ENCODE data around the gene NFKBIE.
"Not testable (repeated sequence)": the region's sequence is repeated elsewhere in the genome, so short reads cannot be mapped to it uniquely, and the experiment has no call there.

Gene NFKBIE

DNA sequence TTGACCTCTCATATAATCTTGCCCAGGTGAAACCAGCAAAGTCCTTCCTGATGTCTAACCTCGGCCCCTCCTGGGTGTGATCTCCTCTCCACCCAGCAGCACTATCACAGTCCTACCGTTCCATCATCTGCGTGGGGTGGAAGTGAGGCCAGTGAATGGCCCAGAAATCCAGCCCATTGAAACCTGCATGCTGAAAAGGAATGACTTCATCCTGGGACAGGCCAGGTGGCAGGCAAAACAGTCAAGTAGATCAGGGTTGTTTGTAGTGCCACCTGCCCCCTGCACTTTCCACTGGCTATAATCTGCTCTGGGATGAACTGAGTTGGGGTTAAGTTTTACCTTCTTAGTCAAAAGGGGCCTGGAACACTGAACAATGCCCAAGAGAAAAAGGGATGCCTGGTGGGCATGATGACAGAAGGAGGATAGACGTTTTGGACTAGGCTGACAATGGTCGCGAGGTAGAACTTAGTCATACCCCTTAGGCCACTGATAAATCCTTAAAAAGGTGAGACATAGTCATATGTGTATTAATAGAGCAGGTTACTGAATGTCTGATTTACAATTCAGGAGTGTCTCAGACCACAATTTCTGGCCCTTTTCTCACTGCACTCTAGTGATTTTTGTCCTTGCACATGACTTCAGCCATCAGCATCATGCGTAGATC lies 26.5 kb downstream of the NFKBIE start:
- DNase-seq, result no peak

DNA sequence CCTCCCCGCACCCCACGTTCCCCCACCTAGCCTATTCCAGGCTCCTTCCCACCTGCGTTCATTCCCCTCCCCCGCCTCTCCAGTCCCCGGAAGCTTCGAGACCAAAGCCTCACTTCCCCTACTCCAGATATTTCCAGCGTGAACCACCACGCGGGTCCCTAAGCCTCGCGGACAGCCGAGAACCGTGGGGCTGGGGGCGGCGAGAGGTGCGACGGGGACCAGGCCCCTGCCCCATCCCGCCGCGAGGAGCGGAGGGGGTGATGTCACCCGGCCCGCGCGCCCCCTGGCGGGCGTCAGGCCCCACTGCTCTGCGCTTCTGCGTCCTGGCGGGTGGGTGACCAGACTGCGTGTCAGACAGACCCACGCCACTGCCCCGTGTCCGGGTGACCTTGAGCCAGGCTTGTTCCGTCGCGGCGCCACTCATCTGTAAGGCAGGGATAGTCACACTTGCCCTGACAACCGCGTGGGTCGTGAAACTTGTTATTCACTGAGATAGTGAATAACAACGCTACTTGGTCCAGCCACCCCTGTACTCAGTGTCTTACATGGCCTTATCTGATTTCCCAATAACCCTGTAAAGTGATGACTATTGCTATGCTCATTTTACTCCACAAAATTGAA lies 27.4 kb downstream of the NFKBIE start:
- peak; percentile 56 for DNase-seq

DNA sequence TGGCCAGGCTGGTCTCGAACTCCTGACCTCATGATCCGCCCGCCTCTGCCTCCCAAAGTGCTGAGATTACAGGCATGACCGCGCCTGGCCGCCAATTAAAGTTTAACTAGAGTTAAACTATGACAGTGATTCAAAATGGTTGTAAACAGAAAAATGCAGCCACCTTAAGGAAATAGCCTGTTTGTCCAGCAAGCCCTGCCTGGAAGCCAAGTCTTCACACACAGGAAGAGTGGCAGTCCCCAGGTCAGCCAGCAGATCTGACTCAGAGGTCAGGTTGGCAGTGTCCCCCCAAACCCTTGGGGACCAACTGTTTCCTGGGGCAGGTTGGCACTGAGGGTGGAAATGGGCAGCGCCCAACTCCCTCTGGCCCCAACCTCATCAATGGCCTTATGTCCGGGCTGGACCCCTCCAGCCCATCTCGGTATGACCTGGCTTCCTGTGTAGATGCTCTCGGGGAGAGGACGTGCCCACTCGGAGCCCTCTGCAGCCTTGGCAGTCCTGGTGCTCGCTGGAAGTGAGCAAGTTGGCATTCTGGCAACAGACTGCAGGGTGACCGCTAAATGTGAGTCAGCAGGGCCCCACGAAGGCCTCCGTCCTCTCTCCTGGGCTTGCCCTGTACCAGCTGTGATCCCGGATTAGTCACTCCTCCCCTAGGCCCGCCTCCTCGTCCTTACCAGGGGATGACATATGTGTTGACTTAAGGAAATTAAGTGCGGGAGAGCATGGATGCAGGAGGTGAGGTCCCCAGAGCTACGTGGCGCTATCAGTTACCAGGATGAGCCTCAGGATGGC lies 28.1 kb downstream of the NFKBIE start:
- DNase-seq, result peak; percentile 79

DNA sequence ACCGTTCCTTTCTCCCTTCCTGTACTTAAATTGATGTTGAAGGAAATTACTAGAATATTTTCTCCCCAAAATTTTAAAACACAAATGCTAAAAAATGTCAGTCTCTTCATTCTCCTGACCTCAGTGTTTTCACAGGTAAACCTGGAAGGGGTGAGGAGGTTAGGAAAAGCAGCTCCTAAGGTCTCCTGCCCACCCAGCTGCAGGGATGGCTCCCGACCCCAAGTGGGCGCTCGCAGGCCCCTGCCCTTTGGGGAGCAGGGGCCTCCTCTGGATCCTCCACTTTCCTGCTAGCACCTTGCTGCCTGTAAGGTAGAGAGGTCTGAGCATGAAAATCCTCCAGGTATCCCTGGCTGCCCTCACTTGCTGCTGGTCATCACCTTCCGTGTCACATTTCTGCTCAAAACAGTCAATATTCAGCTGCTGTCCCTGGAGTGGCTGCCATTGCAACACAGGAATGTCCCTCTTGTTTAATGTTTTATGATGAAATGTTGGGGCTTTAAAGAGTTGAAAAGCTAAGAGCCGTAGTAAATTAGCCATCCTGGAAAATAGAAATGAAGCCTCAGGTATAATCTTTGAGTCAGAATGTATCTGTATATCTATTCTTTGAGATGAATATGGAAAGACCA lies 29.3 kb downstream of the NFKBIE start:
- DNase-seq, result no peak

DNA sequence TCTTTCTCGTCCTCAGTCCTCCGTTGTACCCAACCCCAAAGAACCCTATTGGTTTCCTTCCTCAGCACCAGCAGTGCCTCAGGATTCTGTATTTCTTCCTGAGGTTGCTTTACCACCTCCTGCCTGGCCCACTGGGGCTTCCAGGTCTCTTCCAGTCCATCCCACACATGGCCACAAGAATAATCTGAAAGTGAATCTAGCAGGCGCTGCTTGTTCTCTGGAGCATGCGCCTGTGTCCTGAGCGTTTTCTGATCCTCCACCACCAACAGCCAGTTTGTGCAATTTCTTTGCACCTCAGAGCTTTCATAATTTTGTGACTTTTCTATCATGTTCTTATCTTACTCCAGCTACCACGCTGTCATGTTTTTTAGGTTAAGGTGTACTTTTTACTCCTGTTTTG lies 30.1 kb downstream of the NFKBIE start:
- no peak for DNase-seq

DNA sequence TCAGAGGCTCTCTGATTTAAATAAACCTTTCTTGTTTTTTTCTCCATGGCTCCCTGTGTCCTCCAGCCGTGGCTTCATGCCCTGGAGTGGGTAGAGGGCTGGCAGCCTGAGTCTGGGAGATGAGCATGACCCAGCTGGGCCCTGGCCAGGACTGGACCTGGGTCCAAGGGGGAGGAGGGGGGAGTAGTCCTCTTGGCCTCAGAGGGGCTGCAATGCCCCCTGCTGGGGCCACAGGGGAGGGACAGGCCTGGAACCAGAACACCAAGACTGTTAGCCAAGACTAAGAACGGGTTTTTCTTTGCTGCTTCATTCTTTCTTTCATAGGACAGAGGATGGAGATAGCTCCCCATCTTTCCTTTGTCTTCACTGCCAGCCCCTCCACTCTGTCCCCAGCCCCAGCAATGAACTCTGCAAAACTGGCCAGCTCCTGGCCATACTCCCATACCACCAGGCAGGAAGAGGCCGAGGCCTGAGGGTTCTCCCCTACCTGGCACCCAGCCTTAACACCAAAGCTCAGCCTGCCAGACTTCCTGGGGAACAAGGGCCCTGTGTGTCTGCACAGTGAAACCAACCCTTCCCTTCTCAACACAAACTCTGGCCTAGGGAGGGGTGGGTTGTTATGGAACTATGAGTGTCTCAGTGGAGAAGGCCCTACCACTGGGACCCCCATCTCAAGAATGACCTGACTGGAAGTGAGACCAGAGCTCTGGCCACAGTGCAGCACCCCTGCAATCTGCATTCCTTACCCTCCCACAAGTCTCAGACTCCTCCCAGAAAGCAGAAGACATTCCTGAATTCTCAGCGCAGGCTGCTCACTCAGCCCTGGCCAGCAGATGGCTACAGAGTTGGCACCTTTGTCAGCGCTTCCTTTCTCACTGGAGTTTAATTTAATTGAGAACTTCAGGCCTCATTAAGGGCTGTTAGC lies 31.0 kb downstream of the NFKBIE start:
- no peak for DNase-seq

DNA sequence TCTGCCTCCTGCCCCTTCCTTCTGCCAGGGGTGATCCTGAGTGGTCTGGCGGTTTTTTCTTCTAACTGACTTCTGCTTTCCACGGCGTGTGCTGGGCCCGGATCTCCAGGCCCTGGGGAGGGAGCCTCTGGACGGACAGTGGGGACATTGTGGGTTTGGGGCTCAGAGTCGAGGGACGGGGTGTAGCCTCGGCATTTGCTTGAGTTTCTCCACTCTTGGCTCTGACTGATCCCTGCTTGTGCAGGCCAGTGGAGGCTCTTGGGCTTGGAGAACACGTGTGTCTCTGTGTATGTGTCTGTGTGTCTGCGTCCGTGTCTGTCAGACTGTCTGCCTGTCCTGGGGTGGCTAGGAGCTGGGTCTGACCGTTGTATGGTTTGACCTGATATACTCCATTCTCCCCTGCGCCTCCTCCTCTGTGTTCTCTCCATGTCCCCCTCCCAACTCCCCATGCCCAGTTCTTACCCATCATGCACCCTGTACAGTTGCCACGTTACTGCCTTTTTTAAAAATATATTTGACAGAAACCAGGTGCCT lies 31.7 kb downstream of the NFKBIE start:
- DNase-seq, result no peak

DNA sequence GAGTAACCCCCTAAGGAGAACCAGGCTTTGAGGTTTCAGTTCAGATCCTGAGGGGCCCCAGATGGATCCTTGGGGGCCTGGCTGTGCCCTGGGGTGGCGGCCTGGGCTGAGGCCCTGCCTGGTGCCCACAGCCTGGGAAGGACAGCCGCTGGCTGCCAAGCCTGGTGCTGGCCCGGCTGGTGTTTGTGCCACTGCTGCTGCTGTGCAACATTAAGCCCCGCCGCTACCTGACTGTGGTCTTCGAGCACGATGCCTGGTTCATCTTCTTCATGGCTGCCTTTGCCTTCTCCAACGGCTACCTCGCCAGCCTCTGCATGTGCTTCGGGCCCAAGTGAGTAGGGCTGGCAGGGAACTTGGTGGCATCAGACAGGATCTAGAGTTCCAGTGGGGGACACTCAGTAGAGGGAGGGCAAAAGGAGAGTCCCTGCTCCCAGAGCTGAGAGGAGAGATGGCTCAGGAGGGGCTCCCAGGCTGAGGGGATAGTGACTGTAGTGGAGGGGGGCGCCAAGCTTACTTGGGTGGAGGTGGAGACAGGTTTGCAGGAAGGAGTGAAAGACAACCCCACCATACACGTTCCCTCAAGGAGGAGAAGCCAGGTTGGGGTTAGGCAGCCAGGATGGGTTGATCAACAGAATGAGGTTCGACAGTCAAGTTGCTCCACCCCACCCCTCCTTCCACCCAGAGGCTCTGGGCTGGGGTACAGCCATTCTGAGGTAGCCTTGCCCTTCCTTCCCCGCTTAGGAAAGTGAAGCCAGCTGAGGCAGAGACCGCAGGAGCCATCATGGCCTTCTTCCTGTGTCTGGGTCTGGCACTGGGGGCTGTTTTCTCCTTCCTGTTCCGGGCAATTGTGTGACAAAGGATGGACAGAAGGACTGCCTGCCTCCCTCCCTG lies 32.4 kb downstream of the NFKBIE start:
- DNase-seq, result no peak

DNA sequence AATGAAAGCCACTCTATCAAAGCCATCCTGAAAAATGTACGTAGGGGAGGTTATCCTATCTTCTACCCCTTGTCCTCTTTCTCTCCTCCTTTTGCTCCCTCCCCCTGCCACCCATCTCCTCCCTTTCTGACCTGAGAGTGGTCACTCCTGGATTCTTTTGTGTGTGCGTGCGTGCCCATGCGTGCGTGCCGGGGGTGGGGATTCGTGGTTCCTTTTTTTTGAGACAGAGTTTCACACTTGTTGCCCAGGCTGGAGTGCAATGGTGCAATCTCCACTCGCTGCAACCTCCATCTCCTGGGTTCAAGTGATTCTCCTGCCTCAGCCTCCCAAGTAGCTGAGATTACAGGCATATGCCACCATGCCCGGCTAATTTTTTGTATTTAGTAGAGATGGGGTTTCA lies 33.9 kb downstream of the NFKBIE start:
- not testable (repeated sequence) for DNase-seq

DNA sequence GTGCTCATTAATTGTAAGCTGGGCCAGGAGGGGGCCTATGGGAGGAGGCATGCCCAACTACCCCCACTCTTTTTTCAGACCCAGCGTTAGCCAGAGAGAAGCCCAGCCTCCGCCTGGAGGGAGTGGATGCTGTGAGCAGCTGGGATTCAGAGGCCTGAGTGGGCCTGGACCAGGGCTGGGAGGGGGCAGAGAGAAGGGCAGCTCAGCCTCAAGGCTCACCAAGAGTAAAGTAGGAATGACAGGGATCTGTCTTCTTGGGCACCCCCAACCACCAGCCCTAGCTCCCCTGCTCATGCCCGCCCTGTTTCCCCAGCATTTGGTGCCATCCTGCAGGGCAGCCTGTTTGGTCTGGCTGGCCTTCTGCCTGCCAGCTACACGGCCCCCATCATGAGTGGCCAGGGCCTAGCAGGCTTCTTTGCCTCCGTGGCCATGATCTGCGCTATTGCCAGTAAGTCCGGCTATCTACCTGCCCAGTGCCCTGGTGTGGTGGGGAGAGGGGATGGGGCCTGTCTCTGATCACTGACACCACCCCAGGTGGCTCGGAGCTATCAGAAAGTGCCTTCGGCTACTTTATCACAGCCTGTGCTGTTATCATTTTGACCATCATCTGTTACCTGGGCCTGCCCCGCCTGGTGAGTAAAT lies 35.2 kb downstream of the NFKBIE start:
- DNase-seq, result no peak

DNA sequence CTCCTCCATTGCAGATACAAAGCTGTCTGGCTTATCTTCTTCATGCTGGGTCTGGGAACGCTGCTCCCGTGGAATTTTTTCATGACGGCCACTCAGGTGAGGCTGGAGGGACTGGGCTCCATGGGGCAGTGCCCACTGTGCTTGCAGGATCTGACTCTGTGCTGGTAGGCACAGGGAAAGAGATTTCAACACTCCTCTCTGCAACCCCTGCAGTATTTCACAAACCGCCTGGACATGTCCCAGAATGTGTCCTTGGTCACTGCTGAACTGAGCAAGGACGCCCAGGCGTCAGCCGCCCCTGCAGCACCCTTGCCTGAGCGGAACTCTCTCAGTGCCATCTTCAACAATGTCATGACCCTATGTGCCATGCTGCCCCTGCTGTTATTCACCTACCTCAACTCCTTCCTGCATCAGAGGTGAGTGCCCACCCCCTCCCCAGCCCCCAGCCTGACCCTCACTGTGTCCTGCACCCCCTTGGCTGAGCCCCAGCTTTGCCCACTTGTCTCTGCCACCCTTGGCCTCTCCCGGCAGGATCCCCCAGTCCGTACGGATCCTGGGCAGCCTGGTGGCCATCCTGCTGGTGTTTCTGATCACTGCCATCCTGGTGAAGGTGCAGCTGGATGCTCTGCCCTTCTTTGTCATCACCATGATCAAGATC lies 35.8 kb downstream of the NFKBIE start:
- DNase-seq, result no peak

DNA sequence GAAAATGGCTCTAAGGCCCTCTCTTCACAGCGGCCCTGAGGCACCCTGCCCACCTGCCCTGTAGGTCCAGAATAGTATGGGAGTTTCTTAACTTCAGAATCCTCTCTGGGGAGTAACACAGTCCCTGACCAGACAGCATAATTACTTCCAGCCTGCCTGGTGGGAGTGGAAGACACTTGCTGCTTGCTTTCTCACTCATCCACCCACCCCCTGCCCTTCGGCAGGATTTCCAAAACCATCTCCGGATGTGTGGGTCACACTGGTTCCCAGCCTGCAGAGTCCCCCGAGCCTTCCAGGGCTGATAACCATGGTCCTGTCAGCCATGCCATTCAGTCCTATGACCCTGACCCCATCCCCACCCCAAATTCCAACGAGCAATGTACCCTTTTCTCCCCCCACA lies 36.5 kb downstream of the NFKBIE start:
- no peak for DNase-seq

DNA sequence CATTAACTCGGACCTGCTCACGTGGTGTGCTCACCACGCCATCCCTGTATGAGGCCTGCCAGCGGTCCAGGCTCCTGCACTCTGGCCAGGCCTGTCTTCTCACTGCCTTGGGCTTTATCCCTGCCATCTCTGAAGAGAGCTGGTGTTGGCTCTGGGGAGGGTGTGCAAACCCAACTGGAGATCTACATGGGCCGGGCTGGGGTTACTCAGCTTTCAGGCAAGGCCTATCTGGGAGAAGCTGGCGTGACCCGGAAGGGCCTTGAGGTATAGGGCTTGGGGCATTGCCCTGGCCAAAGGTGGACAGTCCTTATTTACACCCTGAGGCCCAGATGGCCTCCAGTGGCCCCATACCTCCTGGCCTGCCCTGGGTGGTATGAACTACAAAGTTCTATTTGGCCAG lies 36.9 kb downstream of the NFKBIE start:
- no peak for DNase-seq

DNA sequence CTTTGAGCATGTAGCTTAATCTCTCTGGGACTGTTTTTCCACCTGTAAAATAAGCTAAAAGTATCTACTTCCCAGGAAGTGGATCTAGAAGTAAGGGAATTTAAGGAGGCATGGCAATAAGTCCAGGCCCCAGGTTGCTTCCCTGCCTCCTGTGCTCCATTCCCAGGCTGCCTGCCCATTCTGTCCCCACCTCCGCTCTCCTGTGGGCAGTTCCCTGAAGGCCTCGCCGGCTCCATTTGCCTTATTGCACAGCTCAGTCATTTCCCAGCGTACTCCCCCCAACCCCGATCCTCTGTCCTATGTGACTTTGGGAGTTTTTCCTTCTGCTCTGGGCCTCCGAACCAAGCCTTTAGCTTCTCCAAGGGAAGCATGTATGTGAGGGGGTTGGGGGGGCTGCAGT lies 37.3 kb downstream of the NFKBIE start:
- DNase-seq, result no peak

DNA sequence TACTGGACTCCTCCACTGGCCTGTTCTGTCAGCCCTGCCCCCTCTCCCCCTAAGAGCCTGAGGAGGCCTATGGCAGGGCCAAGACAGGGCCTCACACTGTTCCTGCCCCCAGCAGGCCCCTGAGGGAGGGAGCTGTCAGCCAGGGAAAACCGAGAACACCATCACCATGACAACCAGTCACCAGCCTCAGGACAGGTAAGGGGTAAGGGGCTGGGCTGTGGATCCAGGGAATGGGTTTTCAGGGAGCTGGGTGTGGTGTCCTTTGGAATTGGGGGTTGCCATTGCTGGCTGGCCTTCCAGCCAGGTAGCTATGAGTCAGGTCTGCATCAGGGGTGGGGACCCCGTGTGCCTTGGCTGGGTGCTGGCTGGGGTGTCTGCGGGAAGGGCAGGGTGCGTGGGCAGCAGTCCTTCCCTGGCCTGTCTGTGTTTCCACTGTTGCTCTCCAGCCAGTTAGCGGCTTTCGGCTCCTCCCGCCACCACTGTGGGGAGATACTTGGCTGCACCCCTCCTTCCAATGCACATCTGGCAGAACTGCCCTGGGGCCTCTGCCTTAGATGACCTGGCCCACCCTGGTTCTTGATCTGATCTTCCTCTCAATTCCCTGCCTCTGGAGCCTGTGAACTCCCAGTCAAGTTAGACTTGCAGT lies 38.1 kb downstream of the NFKBIE start:
- DNase-seq, result no peak

DNA sequence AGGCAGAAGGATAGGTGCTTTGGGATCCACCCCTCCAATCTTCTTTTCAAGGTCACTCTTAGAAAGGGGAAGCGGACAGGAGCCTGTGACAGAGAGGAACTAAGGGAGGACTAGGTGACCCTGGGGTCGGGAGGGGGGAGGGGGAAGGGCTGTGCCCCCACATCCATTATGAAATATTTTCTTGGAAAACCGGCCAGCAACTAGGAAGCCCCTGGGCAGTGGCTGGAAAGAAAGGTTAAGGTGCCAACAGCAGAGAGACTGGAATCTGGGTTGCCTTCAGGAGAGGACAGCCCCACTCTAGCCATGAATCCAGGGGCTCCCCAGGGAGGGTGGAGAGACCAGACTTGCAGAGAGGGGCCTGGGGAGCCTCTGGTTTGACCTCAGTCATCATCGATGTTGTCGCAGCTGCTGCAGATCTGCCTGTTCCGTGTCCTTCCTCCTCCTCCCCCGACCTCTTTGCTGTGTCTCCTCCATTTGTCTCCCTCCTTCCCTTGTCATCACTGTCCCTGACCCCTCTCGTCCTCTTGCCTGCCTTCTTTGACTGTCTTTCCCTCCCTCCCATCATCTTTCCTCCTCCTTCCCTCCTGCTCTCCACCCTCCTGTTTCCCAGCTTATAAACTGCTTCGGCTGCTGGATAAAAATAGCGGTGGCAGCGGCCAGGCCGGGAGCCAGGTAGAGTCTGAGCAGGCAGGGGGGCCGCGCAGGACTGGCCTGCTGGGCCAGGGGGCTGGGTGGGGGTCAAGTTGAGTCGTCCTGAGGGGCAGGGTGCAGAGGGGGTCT lies 38.8 kb downstream of the NFKBIE start:
- DNase-seq, result no peak

DNA sequence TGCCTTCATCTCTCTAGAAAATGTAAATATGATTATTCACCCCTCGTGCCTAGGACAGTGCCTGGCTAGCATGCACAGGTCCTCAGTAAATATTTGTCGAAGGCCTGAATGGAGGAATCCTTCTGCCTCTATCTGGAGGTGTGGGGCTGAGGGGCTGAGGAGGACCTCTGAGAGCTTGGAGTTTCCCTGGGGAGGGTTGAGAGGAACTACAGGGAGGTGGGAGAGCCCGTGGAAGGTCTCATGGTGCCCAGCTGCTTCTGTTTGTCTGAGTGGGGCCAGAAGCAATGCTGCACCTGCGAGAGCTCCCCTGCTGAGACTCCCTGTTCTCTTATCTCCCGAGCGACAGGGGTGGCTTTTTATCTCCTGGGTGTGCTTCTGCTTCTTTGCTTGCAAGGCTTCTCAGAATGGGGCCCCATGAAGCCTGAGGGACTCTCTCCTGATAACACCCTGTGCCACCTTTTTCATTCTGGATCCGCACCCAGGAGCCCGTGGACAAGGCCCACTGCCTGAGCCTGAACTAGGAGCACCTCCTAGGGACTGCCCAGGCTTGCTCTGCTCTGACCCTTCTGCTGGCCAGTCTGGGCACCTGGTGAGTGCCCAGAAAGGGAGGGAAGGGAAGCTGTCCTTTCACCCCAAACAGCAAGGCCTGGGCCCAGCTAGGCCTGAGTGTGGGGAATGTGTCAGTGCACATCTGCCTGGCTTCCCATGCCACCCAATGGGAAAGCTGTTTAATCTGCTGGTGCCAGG lies 39.6 kb downstream of the NFKBIE start:
- DNase-seq, result no peak

DNA sequence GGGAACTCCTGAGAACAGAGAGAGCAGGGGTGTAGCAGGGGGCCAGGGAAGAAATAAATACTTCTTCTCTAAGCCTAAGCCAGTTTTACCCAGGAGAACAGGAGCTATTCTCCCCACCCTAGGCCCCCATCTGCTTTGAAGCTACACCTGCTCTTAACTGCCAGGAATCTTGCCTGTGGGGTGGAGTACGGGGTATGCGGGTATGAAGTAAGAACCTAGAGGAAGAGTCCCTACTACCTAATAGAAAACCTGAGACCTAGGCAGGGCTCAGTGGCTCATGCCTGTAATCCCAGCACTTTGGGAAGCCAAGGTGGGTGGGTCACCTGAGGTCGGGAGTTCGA lies 40.4 kb downstream of the NFKBIE start:
- no peak for DNase-seq

Measured in NCI-H2171 (cell line).